Ascending aorta (tissue), 2 donors: ENCODE data around the gene IGF2R. TPM values are rescaled to one million over a fixed set of nuclear protein-coding genes. Genes with fewer than 3 reads are reported as not detected.

Experiments used
- DNase-seq, 2 donors: peaks; one replicate each; pipeline ENCODE4 v3.0.0-alpha.2; 2019; ENCODE audit warnings: low spot score in 2 of 2
- H3K27ac ChIP-seq, 2 donors: fragments of 200-600 bp; sonication (generic); one replicate each; pipeline ENCODE4 v1.5.1; 2016 to 2017; ENCODE audit warnings: mild to moderate bottlenecking in 1 of 2
- H3K27me3 ChIP-seq: fragments of 200-600 bp; sonication (generic); one replicate; pipeline ENCODE4 v1.5.1; 2017
- H3K36me3 ChIP-seq, 2 donors: fragments of 200-600 bp; sonication (generic); one replicate each; pipeline ENCODE4 v1.5.1; 2016
- H3K4me1 ChIP-seq, 2 donors: fragments of 200-600 bp; sonication (generic); one replicate each; pipeline ENCODE4 v1.5.1; 2016 to 2017; ENCODE audit warnings: mild to moderate bottlenecking in 1 of 2
- H3K4me3 ChIP-seq, 2 donors: fragments of 200-600 bp; sonication (generic); one replicate each; pipeline ENCODE4 v1.5.1; 2016 to 2017; ENCODE audit warnings: mild to moderate bottlenecking in 1 of 2
- H3K9me3 ChIP-seq, 2 donors: fragments of 200-600 bp; sonication (generic); one replicate each; pipeline ENCODE4 v1.5.1; 2016
- CTCF ChIP-seq, 3 experiments: fragments of 200-600 bp in 2 of 3; fragments of 450-650 bp in 1 of 3; sonication (generic) in 2 of 3; IDR thresholded peaks; one replicate each; pipeline ENCODE4 v1.5.1; 2016 to 2019; ENCODE audit warnings: antibody characterized with exemption in 3 of 3, mild to moderate bottlenecking in 1 of 3, moderate library complexity in 1 of 3
- intact Hi-C: fragments of 100-400 bp; cut with DNase I; formaldehyde crosslinking; loops from one replicate; pipeline ENCODE4 v1.15.1; 2023
- total RNA-seq: library from RNA; depleted of rRNA; stranded (reverse); fragments of >200 nt; gene quantifications from one replicate; pipeline ENCODE4 v1.1.0, GENCODE V29; 2016

The IGF2R gene
- total RNA-seq, 1 donor from 2014 or later = 104 TPM

- no peak for TF ChIP-seq CTCF (IDR thresholded peaks at IDR 0.05)
- Histone ChIP-seq H3K4me1 (peaks cover 28 to 52% of the 10 kb centered on the region in 2 donors), H3K27me3 (no peaks in the 10 kb centered on the region), H3K4me3 (peak overlapping the region in 1 of 2 donors; percentile 7), H3K36me3 (no peaks in the 10 kb centered on the region), H3K9me3 (no peaks in the 10 kb centered on the region), H3K27ac (peak overlapping the region; percentile 58 to 78)
- intact Hi-C loops = loop anchor here (2.0 kb wide), 1 partner anchor 64 kb away; no protein-coding TSS in a partner anchor
- no peak for DNase-seq
Measured at GRCh38 chr6:159978291-159979135, 9.6 kb downstream of the IGF2R start.

GRCh38 chr6:159979136-159979874 lies 10.4 kb downstream of the IGF2R start:
- intact Hi-C loops = loop anchor here (2.0 kb wide), 1 partner anchor 63 kb away; no protein-coding TSS in a partner anchor
- Histone ChIP-seq H3K4me3 (peak overlapping the region in 1 of 2 donors; percentile 7), H3K9me3 (no peaks in the 10 kb centered on the region), H3K36me3 (no peaks in the 10 kb centered on the region), H3K27me3 (no peaks in the 10 kb centered on the region), H3K27ac (peak overlapping the region; percentile 58 to 78), H3K4me1 (peaks cover 29 to 55% of the 10 kb centered on the region in 2 donors)
- no peak for TF ChIP-seq CTCF (IDR thresholded peaks at IDR 0.05)
- DNase-seq = peak in 1 of 2 donors; percentile 80

- Histone ChIP-seq H3K27me3 (no peaks in the 10 kb centered on the region), H3K27ac (peak overlapping the region in 1 of 2 donors; percentile 65), H3K4me1 (peaks cover 29 to 57% of the 10 kb centered on the region in 2 donors), H3K9me3 (no peaks in the 10 kb centered on the region), H3K36me3 (no peaks in the 10 kb centered on the region), H3K4me3 (no peak overlapping the region)
- intact Hi-C loops = no loop called here
- no peak for TF ChIP-seq CTCF (IDR thresholded peaks at IDR 0.05)
- no peak for DNase-seq
Measured at GRCh38 chr6:159980474-159980873, 11.6 kb downstream of the IGF2R start.

GRCh38 chr6:159981071-159981402 lies 12.2 kb downstream of the IGF2R start:
- no peak for TF ChIP-seq CTCF (IDR thresholded peaks at IDR 0.05)
- Histone ChIP-seq H3K9me3 (no peaks in the 10 kb centered on the region), H3K4me3 (peak overlapping the region in 1 of 2 donors; percentile 4), H3K4me1 (peaks cover 29 to 57% of the 10 kb centered on the region in 2 donors), H3K27ac (peak overlapping the region; percentile 65 to 73), H3K36me3 (no peaks in the 10 kb centered on the region), H3K27me3 (no peaks in the 10 kb centered on the region)
- no peak for DNase-seq
- intact Hi-C loops = no loop called here

- DNase-seq = no peak
- Histone ChIP-seq H3K4me3 (peak overlapping the region in 1 of 2 donors; percentile 4), H3K27ac (peak overlapping the region; percentile 65 to 73), H3K4me1 (peaks cover 29 to 57% of the 10 kb centered on the region in 2 donors), H3K27me3 (no peaks in the 10 kb centered on the region), H3K9me3 (no peaks in the 10 kb centered on the region), H3K36me3 (no peaks in the 10 kb centered on the region)
- intact Hi-C loops = no loop called here
- no peak for TF ChIP-seq CTCF (IDR thresholded peaks at IDR 0.05)
Measured at GRCh38 chr6:159981403-159982245, 12.7 kb downstream of the IGF2R start.
